Epithelial cell of esophagus (primary cell): ENCODE measurements around the gene GLIS1.
A peak's percentile ranks its signal among the peaks of the same experiment; 100 is the strongest.

Source experiments
- DNase-seq: peaks from one replicate; pipeline ENCODE4 v3.0.0; 2010; ENCODE audit warnings: low read depth
- H3K4me3 ChIP-seq: 2 replicates; pipeline ENCODE4 v1.5.1; 2011; ENCODE audit warnings: mild to moderate bottlenecking, low read length, control low read depth
- TF ChIP-seq, protein P1 (sequence below): IDR thresholded peaks from 2 replicates; pipeline ENCODE4 v1.5.1; 2011; ENCODE audit warnings: low read depth, mild to moderate bottlenecking, low read length, control low read depth, inconsistent platforms; ENCODE audit not compliant: insufficient read depth; ENCODE audit errors: missing control alignments

The GLIS1 gene

GRCh38 chr1:53485478-53486394 lies 253.2 kb downstream of the GLIS1 start:
- DNase-seq = peak; percentile 79
- H3K4me3 ChIP-seq = no peak overlapping the region
- TF ChIP-seq, protein P1, sequence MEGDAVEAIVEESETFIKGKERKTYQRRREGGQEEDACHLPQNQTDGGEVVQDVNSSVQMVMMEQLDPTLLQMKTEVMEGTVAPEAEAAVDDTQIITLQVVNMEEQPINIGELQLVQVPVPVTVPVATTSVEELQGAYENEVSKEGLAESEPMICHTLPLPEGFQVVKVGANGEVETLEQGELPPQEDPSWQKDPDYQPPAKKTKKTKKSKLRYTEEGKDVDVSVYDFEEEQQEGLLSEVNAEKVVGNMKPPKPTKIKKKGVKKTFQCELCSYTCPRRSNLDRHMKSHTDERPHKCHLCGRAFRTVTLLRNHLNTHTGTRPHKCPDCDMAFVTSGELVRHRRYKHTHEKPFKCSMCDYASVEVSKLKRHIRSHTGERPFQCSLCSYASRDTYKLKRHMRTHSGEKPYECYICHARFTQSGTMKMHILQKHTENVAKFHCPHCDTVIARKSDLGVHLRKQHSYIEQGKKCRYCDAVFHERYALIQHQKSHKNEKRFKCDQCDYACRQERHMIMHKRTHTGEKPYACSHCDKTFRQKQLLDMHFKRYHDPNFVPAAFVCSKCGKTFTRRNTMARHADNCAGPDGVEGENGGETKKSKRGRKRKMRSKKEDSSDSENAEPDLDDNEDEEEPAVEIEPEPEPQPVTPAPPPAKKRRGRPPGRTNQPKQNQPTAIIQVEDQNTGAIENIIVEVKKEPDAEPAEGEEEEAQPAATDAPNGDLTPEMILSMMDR = peak; percentile 86

- H3K4me3 ChIP-seq = no peak overlapping the region
- DNase-seq = no peak
- TF ChIP-seq, protein P1 = no peak
Measured at GRCh38 chr1:53484705-53485477, 254.1 kb downstream of the GLIS1 start.

DNA sequence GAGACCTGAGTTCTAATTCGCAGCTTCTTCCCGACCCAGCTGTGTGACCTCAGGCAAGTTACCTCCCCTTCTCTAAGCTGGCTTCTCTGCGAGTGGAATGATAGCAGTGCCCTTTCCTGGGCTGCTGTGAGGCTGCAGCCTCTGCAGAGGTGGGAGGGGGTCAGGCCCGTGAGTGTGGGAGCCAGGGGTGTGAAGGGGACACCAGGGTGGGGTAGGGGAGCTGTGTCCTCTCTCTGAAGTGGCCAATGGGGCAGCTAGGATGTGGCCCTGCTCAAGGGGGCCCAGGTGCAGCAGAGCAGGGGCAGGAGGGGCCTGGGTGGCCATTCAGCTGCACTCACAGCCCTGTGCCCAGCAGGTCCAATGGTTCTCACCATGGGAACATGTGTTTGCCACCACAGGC lies 255.3 kb downstream of the GLIS1 start:
- TF ChIP-seq, protein P1 = no peak
- H3K4me3 ChIP-seq = no peak overlapping the region
- no peak for DNase-seq

- no peak overlapping the region for H3K4me3 ChIP-seq
- TF ChIP-seq, protein P1 = no peak
- no peak for DNase-seq
Measured at GRCh38 chr1:53483170-53483569, 255.8 kb downstream of the GLIS1 start.

- peak; percentile 54 for DNase-seq
- H3K4me3 ChIP-seq = no peak overlapping the region
- TF ChIP-seq, protein P1 = no peak
Measured at GRCh38 chr1:53482441-53483153, 256.4 kb downstream of the GLIS1 start.

DNA sequence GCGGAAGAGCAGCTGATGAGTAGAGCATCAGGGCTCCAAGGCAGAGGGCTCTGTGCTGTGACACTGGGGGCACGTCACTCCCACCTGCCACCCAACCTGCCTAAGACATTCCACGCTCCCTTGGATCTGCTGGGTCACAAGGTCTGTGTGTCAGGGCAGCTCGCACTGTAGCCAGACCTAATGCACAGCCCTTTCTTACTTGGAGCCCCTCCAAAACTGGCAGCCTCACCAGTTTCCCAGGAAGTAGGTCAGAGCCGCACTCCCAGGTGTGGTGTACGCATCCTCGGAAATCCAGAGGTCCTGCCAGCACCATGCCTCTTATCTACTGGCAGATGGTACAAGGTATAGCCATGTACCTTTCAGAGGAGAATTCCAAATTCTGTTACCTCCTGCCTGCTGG lies 257.5 kb downstream of the GLIS1 start:
- TF ChIP-seq, protein P1 = no peak
- H3K4me3 ChIP-seq = no peak overlapping the region

More for the DNA sequence above, 257.5 kb downstream of the GLIS1 start:
- no peak for DNase-seq
